ENCODE data around the gene SNAI3. TPM values are rescaled to one million over a fixed set of nuclear protein-coding genes. Genes with fewer than 3 reads are reported as not detected.

The SNAI3 gene
- total RNA-seq, 4 donors from 2014 or later = 0.39 to 1.7 (median 1.1) TPM; not detected in 1

DNA sequence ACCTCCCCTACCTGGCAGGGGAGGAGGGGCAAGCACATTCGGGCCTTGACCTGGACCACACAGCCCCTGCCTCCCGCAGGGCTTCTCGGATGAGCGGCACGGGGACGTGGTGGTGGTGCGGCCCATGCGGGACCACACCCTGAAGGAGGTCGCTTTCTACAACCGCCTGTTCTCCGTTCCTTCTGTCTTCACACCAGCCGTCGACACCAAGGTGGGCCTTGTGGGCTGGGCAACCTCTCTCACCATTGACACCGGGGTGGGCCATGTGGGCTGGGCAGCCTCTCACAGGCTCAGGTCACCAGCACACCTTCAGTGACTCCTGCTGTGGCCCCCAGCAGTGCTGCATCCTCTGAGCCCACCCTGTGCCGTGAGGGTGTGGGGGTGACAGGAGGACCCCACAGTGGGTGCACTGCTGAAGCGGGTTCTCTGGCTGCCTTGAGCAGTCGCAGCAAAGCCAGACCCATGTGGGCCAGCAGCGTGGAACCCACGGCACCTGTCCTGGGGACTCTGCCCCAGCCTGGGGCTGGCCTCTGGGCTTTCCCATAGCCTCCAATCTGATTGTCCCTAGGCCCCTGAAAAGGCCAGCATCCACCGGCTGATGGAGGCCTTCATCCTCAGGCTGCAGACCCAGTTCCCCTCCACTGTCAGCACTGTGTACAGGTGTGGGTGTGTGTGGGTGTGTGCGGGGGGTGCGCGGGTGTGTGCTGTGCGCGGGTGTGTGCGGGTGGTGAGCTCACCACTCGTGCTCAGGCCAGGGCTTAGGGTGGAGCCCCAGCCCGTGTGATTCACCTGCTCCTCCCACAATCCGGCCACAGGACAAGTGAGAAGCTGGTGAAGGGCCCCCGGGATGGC is 27.5 kb upstream of the SNAI3 start:
- Histone ChIP-seq H3K4me1 (peaks cover 0 to 5% (median 0%) of the 10 kb centered on the region in 3 donors), H3K27me3 (no peaks in the 10 kb centered on the region), H3K4me3 (no peak overlapping the region), H3K9me3 (no peaks in the 10 kb centered on the region), H3K36me3 (peaks cover 0 to 68% of the 10 kb centered on the region in 2 donors), H3K27ac (no peak overlapping the region)
- TF ChIP-seq, protein P1, sequence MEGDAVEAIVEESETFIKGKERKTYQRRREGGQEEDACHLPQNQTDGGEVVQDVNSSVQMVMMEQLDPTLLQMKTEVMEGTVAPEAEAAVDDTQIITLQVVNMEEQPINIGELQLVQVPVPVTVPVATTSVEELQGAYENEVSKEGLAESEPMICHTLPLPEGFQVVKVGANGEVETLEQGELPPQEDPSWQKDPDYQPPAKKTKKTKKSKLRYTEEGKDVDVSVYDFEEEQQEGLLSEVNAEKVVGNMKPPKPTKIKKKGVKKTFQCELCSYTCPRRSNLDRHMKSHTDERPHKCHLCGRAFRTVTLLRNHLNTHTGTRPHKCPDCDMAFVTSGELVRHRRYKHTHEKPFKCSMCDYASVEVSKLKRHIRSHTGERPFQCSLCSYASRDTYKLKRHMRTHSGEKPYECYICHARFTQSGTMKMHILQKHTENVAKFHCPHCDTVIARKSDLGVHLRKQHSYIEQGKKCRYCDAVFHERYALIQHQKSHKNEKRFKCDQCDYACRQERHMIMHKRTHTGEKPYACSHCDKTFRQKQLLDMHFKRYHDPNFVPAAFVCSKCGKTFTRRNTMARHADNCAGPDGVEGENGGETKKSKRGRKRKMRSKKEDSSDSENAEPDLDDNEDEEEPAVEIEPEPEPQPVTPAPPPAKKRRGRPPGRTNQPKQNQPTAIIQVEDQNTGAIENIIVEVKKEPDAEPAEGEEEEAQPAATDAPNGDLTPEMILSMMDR (IDR thresholded peaks at IDR 0.05) = no peak
- TF ChIP-seq POLR2A (IDR thresholded peaks at IDR 0.05) (no peak), EP300 (IDR thresholded peaks at IDR 0.05) (no peak), POLR2AphosphoS5 (IDR thresholded peaks at IDR 0.05) (no peak)
- WGBS, 2 donors (ENCODE audit: low coverage in 1 of 2) = no CpG with 5 or more reads among the region's 30 CpGs
- ATAC-seq = no peak

DNA sequence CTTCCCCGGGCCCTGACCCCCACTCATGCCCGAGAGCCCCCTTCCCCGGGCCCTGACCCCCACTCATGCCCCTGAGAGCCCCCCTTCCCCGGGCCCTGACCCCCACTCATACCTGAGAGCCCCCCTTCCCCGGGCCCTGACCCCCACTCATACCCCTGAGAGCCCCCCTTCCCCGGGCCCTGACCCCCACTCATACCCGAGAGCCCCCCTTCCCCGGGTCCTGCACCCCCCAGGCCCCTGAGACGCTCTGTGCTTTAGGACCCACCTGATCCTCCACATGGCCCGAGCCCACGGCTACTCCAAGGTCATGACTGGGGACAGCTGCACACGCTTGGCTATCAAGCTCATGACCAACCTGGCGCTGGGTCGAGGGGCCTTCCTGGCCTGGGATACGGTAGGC is 26.7 kb upstream of the SNAI3 start:
- no CpG with 5 or more reads among the region's 15 CpGs for WGBS, 2 donors (ENCODE audit: low coverage in 1 of 2)
- no peak for ATAC-seq
- H3K4me3 ChIP-seq = no peak overlapping the region
- H3K4me1 ChIP-seq = peaks cover 0 to 6% (median 0%) of the 10 kb centered on the region in 3 donors
- H3K27me3 ChIP-seq = no peaks in the 10 kb centered on the region
- peaks cover 0 to 65% of the 10 kb centered on the region in 2 donors for H3K36me3 ChIP-seq
- H3K9me3 ChIP-seq = no peaks in the 10 kb centered on the region
- no peak overlapping the region for H3K27ac ChIP-seq
- TF ChIP-seq POLR2AphosphoS5 (IDR thresholded peaks at IDR 0.05) (no peak), EP300 (IDR thresholded peaks at IDR 0.05) (no peak), POLR2A (IDR thresholded peaks at IDR 0.05) (no peak)
- TF ChIP-seq, protein P1 (IDR thresholded peaks at IDR 0.05) = no peak

DNA sequence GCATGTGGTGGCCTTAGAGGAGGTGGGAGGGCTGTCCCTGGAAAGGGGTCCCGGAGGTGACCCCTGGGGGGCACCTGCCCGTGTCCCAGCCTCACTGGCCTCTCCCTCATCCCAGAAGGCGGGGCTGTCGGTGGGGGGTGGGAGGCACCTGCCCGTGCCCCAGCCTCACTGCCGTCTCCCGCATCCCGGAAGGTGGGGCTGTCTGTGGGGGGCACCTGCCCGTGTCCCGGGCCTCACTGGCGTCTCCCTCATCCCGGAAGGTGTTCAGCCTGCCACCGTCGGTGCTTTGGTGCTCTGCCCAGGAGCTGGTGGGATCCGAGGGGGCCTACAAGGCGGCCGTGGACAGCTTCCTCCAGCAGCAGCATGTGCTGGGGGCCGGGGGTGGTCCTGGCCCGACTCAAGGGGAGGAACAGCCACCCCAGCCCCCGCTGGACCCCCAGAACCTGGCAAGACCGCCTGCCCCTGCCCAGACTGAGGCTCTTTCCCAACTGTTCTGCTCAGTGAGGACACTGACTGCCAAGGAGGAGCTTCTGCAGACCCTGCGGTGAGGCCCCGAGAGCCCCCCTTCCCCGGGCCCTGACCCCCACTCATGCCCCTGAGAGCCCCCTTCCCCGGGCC is 26.2 kb upstream of the SNAI3 start:
- no peaks in the 10 kb centered on the region for H3K9me3 ChIP-seq
- no peaks in the 10 kb centered on the region for H3K27me3 ChIP-seq
- H3K4me3 ChIP-seq = no peak overlapping the region
- ATAC-seq = no peak
- no CpG with 5 or more reads among the region's 25 CpGs for WGBS, 2 donors (ENCODE audit: low coverage in 1 of 2)
- H3K4me1 ChIP-seq = peaks cover 0 to 12% (median 2%) of the 10 kb centered on the region in 3 donors
- H3K36me3 ChIP-seq = peaks cover 0 to 59% of the 10 kb centered on the region in 2 donors
- peak overlapping the region in 1 of 4 donors; percentile 10 for H3K27ac ChIP-seq
- no peak for TF ChIP-seq POLR2AphosphoS5 (IDR thresholded peaks at IDR 0.05)
- TF ChIP-seq POLR2A (IDR thresholded peaks at IDR 0.05) = no peak
- TF ChIP-seq, protein P1 (IDR thresholded peaks at IDR 0.05) = no peak
- TF ChIP-seq EP300 (IDR thresholded peaks at IDR 0.05) = no peak

DNA sequence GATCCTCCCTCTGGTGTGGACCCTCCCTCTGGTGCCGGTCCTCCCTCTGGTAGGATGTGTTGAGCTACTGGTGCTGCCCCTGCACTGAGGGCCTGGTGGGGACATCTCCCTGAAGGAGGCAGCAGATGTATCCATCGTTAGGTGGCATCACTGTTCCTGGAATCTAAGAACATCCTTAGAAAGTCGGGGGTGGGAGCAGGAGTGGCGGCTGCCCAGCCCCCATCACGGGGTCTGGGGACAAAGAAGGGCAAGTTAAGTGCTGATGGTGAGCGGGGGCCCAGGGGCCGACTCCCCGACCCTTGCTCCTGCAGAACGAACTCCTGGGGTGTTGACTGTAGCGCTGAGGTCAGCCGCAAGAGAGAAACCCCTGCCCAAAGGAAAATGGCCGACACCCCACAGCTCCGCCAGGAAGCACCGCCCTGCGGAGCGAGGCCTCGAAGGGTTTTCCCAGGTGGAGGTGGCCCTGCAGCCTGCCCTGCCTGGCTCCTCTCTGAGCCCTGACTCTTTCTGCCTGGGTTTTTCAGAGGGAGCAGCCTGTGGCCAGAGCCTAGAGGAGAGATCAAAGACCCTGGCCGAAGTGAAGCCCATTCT is 25.5 kb upstream of the SNAI3 start:
- H3K27me3 ChIP-seq = no peaks in the 10 kb centered on the region
- no peak overlapping the region for H3K4me3 ChIP-seq
- H3K27ac ChIP-seq = peak overlapping the region in 1 of 4 donors; percentile 10
- H3K4me1 ChIP-seq = peaks cover 0 to 18% (median 9%) of the 10 kb centered on the region in 3 donors
- peaks cover 0 to 53% of the 10 kb centered on the region in 2 donors for H3K36me3 ChIP-seq
- WGBS, 2 donors (ENCODE audit: low coverage in 1 of 2) = 55% methylated on average over 4 of the region's 18 CpGs; no CpG with 5 or more reads in 1 of the 2 donors
- ATAC-seq = no peak
- TF ChIP-seq EP300 (IDR thresholded peaks at IDR 0.05) (no peak), POLR2A (IDR thresholded peaks at IDR 0.05) (no peak), POLR2AphosphoS5 (IDR thresholded peaks at IDR 0.05) (no peak)
- TF ChIP-seq, protein P1 (IDR thresholded peaks at IDR 0.05) = no peak
- no peaks in the 10 kb centered on the region for H3K9me3 ChIP-seq

Measured in gastroesophageal sphincter (tissue), 4 donors.